Inflammatory macrophage treated with lipopolysaccharide for 4 hours (primary cell): ENCODE data around the gene EID3.

Source experiments
- DNase-seq: peaks from one replicate; pipeline ENCODE4 v3.0.0-alpha.2; 2020

The EID3 gene

GRCh38 chr12:104340925-104341611 is 37.5 kb downstream of the EID3 start:
- no peak for DNase-seq

- no peak for DNase-seq
Observed at GRCh38 chr12:104342147-104342546, 38.6 kb downstream of the EID3 start.

GRCh38 chr12:104342635-104343249 is 39.2 kb downstream of the EID3 start:
- DNase-seq = no peak

GRCh38 chr12:104344682-104345081 is 41.1 kb downstream of the EID3 start:
- no peak for DNase-seq

- no peak for DNase-seq
Observed at GRCh38 chr12:104345234-104346066, 41.9 kb downstream of the EID3 start.

GRCh38 chr12:104347374-104348075 is 44.0 kb downstream of the EID3 start:
- no peak for DNase-seq

GRCh38 chr12:104348283-104348993 is 44.9 kb downstream of the EID3 start:
- no peak for DNase-seq

- no peak for DNase-seq
Observed at GRCh38 chr12:104348994-104349494, 45.5 kb downstream of the EID3 start.

- DNase-seq = no peak
Observed at GRCh38 chr12:104350211-104351056, 46.9 kb downstream of the EID3 start.

- no peak for DNase-seq
Observed at GRCh38 chr12:104351057-104351983, 47.8 kb downstream of the EID3 start.

GRCh38 chr12:104352106-104352713 is 48.7 kb downstream of the EID3 start:
- DNase-seq = no peak

- no peak for DNase-seq
Observed at GRCh38 chr12:104353012-104353981, 49.8 kb downstream of the EID3 start.

- no peak for DNase-seq
Observed at GRCh38 chr12:104354167-104354867, 50.8 kb downstream of the EID3 start.
